ENCODE measurements around the gene ADAMTS20.
"Not testable (repeated sequence)": the region's sequence is repeated elsewhere in the genome, so short reads cannot be mapped to it uniquely, and the experiment has no call there.

ADAMTS20 gene

GRCh38 chr12:43551971-43552559 is at the start of gene ADAMTS20:
TSS of gene ADAMTS20 (minus strand) at chr12:43552203. CDS start at chr12:43551921, 282 bp downstream.
- peak in 3 of 51 donors; percentile 4 to 5 (median 4) for DNase-seq

GRCh38 chr12:43599708-43600107 is 47.7 kb upstream of the ADAMTS20 start:
- no peak for DNase-seq

- DNase-seq, result no peak
These were observed 47.1 kb upstream of the ADAMTS20 start for GRCh38 chr12:43599066-43599465.

DNA sequence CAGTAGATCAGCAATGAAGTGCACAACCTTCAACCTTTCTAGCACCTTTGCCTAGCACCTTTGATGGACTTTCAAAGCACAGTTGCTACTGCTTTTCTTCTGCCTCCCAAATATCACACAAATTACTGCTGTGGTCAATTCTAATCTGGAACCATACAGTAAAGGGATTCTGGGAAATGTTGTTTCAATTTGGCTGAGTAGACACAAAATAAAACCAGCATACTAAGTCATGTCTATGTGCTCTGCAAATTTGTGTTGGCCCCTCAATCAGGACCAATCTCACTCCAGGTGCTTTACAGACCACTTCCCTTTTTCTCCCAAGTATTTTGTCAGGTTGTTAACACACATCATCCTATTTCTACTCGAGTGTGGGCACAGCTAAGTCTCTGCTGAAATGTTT is 38.3 kb upstream of the ADAMTS20 start:
- no peak for DNase-seq

DNA sequence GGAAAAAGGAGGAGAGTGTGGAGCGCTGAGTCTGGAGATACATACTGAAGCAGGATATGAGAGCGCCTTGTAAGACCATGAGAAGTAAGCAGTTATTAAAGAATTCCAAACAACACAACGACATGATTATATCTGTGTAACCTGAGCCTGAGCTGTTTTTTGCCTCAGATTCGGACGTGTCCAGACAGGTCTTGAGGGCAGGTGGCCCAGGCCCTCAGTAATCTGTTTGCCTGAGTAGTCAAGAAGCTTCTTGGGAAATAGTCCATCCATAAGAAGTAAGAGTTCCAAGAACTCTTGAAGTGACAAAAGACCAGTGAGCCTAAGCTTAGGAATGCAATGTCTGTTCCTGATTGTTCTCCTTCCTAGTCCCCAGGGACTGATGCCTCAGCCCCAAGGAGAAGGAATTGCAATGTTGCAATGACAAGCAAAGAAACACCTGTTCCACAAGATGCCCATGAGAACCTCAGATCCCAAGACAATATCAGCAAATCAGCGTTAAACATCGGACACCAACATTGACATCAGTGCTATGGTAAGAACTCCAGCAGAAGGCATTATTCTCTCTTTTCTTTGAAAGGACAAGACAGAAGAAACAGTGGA is 34.7 kb upstream of the ADAMTS20 start:
- no peak for DNase-seq

DNA sequence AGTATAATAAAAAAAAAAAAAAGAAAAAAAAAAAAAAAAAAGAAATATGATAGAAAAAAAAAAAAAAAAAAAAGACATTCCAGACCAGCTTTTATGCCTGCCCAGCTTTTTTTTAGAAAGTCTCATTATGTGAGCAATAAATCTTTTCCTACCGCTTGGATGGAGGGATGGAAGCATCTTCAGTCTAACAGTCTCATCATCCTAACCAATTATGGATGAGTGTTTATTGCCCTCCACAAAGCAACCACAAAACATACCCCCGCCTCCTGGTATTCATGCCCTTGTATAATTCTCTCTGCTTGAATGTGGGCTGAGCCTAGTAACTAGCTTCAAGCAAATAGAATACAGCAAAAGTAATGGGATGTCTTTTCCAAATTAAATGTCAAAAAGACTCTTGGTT is 33.7 kb upstream of the ADAMTS20 start:
- no peak for DNase-seq

GRCh38 chr12:43580601-43581000 is 28.6 kb upstream of the ADAMTS20 start:
- no peak for DNase-seq

- no peak for DNase-seq
These were observed 27.2 kb upstream of the ADAMTS20 start for GRCh38 chr12:43579206-43579605.

DNA sequence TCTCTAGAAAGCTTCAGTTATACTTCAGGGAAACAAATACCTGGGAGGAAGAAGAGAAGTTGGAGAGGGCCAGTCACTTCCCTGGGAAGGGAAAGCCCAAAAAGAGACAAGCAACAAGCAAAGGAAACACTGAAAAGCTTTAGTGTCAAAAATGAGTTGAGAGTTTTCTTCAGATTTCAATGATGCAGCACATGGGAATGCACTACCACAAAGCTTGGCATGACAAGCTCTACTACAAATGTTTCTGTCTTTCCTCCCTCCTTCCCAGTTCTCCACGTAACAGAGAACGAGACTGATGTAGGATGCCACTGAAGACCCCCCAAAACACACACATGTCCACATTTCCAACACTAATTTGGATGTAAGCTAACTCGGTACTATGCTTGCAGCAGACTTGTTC is 26.8 kb upstream of the ADAMTS20 start:
- DNase-seq, result no peak

GRCh38 chr12:43577381-43577780 is 25.4 kb upstream of the ADAMTS20 start:
- no peak for DNase-seq

DNA sequence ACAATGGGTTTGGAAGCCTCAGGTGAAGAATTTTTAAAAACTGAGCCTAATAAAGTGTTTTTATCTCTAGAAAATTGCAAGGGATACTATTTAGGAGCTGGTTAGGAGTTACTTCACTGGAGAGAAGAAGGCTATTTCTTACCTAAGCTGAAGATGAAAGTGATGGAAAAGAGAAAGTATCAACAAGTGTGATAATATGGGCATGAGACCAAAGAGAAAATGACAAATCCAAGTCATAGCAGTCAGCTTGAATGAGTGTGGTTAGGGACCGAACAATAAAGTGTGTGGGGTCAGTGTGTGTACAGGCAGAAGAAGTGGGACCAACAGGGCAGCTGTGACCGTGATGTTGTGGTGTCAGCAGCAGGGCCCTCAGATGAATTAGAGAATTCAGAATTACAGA is 24.2 kb upstream of the ADAMTS20 start:
- no peak for DNase-seq

GRCh38 chr12:43571885-43572284 is 19.9 kb upstream of the ADAMTS20 start:
- DNase-seq, result no peak

DNA sequence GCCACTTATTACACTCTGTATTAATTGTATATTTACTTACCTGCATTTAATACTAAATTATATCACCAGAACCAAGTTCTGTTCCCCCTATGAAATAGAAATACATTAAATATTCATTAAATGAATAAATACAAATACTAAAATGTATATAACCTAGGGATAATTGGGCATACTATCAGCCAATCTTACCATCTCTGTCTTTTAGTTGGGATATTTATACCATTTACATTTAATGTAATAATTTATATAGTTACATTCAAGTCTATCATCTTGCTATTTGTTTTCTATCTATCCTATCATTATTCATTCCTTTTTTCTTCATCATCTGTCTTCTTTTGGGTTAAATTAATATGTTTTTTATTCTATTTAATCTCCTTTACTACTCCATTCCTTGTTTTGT is 4.1 kb upstream of the ADAMTS20 start:
- no peak for DNase-seq

DNA sequence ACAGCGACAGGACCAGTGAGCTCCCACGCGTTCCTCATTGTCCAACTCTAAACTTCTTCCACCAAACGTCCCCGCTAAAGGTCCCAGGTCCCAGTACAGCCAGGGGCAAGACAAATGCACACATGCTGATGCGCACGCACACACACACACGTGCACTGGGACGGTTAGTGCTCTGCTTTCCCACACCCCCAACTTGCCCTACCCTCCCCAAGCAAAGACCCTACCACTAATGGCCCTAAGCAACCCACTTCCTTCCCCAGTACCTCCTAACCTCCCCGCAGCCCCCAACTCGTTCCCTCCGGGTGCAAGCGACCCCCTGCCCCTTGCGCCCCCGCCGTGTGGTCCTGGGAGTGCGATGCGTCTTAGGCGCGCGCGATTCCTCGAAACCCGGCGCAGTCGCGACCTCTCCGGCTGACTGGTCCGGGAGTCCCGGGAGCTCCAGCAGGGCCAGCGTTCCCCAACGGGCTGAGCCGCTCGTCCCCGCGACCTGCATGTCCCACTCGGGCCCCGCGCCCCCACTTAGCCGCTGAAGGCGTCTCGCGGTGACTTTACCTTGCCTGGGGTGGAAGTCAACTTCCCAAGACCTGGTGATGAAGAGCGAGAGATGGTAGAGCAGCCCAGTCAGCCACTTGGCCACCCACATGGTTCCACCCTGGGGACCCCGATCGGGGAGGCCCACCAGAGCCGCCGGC is 578 bp downstream of the ADAMTS20 start:
- DNase-seq, result no peak

- no peak for DNase-seq
These were observed 1.2 kb downstream of the ADAMTS20 start for GRCh38 chr12:43550831-43551271.

DNA sequence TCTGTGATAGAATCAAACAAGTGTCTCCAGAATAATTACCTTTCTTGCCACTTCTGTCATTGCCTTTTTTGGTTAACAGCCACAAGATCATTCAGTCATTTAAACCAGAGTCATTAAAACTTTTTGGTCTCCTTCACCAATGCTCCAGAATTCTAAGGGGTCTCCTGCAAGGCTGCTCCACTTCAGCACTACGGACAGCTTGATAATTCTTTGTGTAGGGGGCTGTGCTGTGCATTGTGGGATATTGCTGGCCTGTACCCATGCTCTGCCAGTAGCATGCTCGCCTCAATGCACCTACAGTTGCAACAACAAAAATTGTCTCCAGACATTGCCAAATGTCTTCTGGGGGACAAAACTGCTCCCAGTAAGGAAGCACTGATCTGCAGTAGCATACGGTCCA is 7.3 kb downstream of the ADAMTS20 start:
- DNase-seq, result no peak

DNA sequence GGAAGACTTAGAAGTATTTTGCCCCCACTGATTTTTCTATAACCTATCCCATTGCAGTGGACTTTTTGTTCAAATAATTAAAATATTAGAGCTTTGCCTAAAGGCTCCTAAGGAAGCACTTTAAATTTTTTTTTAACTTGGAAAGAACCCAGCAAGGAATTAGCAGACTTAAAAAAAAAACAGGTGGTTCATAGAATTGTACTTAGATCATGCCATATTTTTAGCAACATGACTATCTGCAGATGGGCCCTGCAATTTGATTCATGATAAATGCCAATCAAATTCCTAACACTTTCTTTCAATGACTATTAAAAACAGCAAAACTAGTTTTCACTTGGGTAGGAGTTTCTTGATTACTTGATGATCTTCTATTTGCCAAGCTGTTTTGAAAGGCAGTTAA is 11.5 kb downstream of the ADAMTS20 start:
- DNase-seq, result no peak

DNA sequence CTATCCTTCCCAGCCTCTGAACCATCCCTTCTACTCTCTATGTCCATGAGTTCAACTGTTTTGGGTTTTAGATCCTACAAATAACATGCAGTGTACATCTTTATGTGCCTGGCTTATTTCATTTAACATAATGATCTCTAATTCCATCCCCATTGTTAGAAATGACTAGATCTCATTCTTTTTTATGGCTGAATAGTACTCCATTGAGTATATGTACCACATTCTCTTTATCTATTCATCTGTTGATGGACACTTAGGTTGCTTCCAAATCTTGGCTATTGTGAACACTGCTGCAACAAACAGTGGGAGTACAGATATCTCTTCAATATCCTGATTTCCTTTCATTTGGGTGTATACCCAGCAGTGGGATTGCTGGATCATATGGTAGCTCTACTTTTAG is 14.3 kb downstream of the ADAMTS20 start:
- DNase-seq, result not testable (repeated sequence)

DNA sequence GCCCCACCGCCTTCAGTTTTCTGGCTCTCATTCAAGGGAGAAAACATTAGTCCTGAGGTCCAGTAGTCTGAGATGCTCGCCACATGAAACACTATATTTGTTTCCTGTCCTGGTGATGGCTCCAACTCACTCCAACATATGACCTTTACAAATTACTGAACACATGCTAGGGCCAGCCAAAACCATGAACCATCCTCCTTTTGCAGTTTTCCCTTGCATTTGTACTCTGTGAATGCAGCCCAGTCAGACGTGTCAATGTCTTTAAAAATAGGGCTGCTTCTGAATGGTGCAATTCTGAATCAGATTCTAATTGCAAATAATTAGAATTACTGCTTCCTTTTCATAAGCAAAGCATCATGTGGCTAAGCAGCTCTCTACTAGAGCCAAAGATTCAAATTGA is 36.0 kb downstream of the ADAMTS20 start:
- no peak for DNase-seq

DNA sequence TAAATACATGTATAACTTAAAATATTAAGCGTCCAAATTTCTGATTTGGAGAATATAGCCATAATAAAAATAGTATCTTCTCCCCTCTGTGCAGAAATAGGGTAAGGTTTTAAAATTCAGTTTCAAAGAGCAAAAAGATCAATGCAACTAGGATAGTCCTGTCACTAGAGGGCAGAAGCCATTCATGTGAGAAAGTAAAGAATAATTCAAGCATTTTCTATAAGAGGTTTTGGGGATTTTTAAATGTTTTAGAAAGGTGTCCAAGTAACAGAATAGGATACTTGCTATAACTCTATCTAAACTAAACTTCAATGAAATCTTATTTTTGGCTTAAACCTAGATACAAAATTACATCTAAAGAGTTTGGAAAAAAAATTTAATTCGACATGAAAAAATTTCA is 50.3 kb downstream of the ADAMTS20 start:
- no peak for DNase-seq

DNA sequence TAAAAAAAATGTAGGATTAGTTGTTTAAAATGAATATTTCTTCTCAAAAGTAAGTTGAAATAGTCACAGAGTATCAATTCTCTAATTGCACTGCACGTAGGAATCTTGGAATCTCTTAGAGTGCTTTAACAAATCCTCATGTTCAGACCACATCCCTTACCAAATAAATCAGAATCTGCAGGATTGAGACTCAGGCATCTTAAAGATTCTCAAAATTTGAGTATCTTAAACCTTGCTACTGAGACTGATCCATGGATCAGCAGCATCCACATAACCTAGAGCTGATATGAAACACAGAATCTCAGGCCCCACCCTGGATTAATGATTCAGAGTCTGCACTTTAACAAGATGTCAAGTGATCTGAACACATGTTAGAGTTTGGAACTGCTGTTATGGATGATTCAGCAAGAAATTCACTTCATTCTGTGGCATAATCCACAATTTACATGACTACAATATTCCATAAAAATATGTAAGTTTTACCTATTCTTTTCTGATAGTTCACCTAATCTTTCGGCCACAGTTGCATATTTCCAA is 58.7 kb downstream of the ADAMTS20 start:
- DNase-seq, result no peak

- DNase-seq, result no peak
These were observed 69.5 kb downstream of the ADAMTS20 start for GRCh38 chr12:43482311-43483085.
